Islet precursor cell (in vitro differentiated cells): ENCODE measurements around the gene NR3C1.
A peak's percentile ranks its signal among the peaks of the same experiment; 100 is the strongest.

ENCODE experiments used
- DNase-seq: peaks from one replicate; pipeline ENCODE4 v3.0.0-alpha.2; 2018

The NR3C1 gene

GRCh38 chr5:143425835-143426234 lies 22.3 kb upstream of the NR3C1 start:
- DNase-seq, result no peak

- DNase-seq, result no peak
Observed at GRCh38 chr5:143418140-143418866, 14.8 kb upstream of the NR3C1 start.

GRCh38 chr5:143417503-143418139 lies 14.1 kb upstream of the NR3C1 start:
- DNase-seq, result no peak

GRCh38 chr5:143416411-143416810 lies 12.9 kb upstream of the NR3C1 start:
- no peak for DNase-seq

GRCh38 chr5:143413958-143414669 lies 10.6 kb upstream of the NR3C1 start:
- no peak for DNase-seq

GRCh38 chr5:143412661-143413342 lies 9.3 kb upstream of the NR3C1 start:
- DNase-seq, result no peak

GRCh38 chr5:143409926-143410325 lies 6.4 kb upstream of the NR3C1 start:
- no peak for DNase-seq

GRCh38 chr5:143406408-143406807 lies 2.9 kb upstream of the NR3C1 start:
- DNase-seq, result no peak

GRCh38 chr5:143405849-143406098 lies 2.3 kb upstream of the NR3C1 start:
- no peak for DNase-seq

- DNase-seq, result peak; percentile 87
Observed at GRCh38 chr5:143405063-143405848, 1.8 kb upstream of the NR3C1 start.

- peak; percentile 63 for DNase-seq
Observed at GRCh38 chr5:143404416-143405062, 1.1 kb upstream of the NR3C1 start.

- no peak for DNase-seq
Observed at GRCh38 chr5:143403334-143403592, 223 bp downstream of the NR3C1 start.

- DNase-seq, result peak; percentile 78
Observed at GRCh38 chr5:143402553-143403333, 743 bp downstream of the NR3C1 start.

GRCh38 chr5:143402017-143402552 lies 1.4 kb downstream of the NR3C1 start:
- no peak for DNase-seq

GRCh38 chr5:143401227-143402016 lies 2.1 kb downstream of the NR3C1 start:
- DNase-seq, result no peak

GRCh38 chr5:143400541-143401226 lies 2.8 kb downstream of the NR3C1 start:
- no peak for DNase-seq

- DNase-seq, result no peak
Observed at GRCh38 chr5:143399616-143400540, 3.6 kb downstream of the NR3C1 start.

- DNase-seq, result no peak
Observed at GRCh38 chr5:143398451-143399237, 4.8 kb downstream of the NR3C1 start.
